ENCODE data around the gene APOD. TPM values are rescaled to one million over a fixed set of nuclear protein-coding genes. Genes with fewer than 3 reads are reported as not detected.

The APOD gene
- polyA plus RNA-seq, 4 donors, result 2.9 to 64.2 (median 12.6) TPM

DNA sequence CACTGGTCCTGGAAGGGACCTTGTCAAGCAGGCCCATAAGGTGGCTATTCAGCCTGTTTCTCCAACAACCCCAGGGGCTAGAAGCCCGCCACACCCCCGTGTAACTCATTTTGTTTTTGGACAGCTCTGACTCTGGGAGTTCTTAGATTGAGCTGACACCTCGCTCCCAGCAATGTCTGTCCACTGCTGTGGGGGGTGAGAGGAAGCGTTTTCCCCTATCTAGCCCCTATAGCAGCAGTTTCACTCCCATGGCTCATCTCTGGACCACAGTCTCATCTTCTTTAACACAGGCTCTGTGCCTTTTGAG lies 39.6 kb downstream of the APOD start:
- Histone ChIP-seq H3K9me3 (ENCODE audit: control insufficient read depth in 2 of 2, insufficient read depth in 1 of 2, low read depth in 1 of 2, low read length in 1 of 2) (no peaks in the 10 kb centered on the region), H3K4me3 (ENCODE audit: low read depth in 1 of 3, low read length in 3 of 3) (no peak overlapping the region), H3K4me1 (ENCODE audit: control insufficient read depth in 3 of 3, insufficient read depth in 2 of 3, low read depth in 1 of 3, low read length in 2 of 3) (peaks cover 12 to 44% (median 12%) of the 10 kb centered on the region in 3 donors), H3K27me3 (ENCODE audit: control insufficient read depth in 3 of 3, insufficient read depth in 3 of 3, low read length in 3 of 3) (no peaks in the 10 kb centered on the region), H3K36me3 (ENCODE audit: control insufficient read depth in 3 of 3, insufficient read depth in 2 of 3, low read depth in 1 of 3, low read length in 3 of 3) (no peaks in the 10 kb centered on the region), H3K27ac (ENCODE audit: low read depth in 1 of 3, low read length in 2 of 3) (peak overlapping the region in 2 of 3 donors; percentile 66 to 81)
- FAIRE-seq (no peak), DNase-seq (no peak)
- WGBS, 3 donors, result 77 to 78% (median 77%) methylated on average over 4 of the region's 4 CpGs

DNA sequence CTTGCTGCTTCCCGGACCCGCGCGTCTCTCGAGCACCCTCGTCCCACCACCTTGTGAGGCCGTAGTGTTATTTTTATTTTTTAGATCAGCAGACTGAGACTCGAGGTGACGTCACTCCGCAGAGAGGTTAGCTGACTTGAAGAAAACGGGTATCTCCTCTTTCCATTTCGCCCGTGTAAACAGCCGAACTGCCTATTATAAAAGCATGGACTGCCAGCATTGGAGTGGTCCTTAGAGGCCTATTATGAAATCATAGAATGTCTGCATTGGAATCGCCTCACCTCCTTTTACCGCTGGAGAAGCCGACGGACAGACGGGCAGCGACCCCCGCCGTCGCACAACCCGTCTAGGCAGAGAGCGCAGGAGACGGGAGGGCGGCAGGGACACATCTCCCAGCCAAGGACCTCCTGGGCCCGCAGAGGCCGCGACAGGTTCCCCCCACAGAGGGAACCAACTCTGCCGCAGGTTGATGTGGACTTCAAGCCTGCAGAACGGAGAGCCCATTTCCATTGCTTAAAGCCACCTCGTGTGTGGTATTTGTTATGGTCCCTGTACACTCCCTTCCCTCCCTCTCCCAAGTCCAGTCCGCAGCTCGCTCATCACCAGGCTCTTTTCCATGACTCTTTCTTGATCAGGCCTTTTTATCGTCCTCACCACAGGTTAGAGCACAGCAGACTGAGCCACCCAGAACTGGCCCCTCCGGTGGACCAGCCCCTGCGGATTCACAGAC lies 40.1 kb downstream of the APOD start:
- Histone ChIP-seq H3K4me1 (ENCODE audit: control insufficient read depth in 3 of 3, insufficient read depth in 2 of 3, low read depth in 1 of 3, low read length in 2 of 3) (peaks cover 11 to 40% (median 12%) of the 10 kb centered on the region in 3 donors), H3K4me3 (ENCODE audit: low read depth in 1 of 3, low read length in 3 of 3) (peak overlapping the region; percentile 21 to 91 (median 89)), H3K27ac (ENCODE audit: low read depth in 1 of 3, low read length in 2 of 3) (peak overlapping the region in 2 of 3 donors; percentile 66 to 81), H3K36me3 (ENCODE audit: control insufficient read depth in 3 of 3, insufficient read depth in 2 of 3, low read depth in 1 of 3, low read length in 3 of 3) (no peaks in the 10 kb centered on the region), H3K9me3 (ENCODE audit: control insufficient read depth in 2 of 2, insufficient read depth in 1 of 2, low read depth in 1 of 2, low read length in 1 of 2) (no peaks in the 10 kb centered on the region), H3K27me3 (ENCODE audit: control insufficient read depth in 3 of 3, insufficient read depth in 3 of 3, low read length in 3 of 3) (no peaks in the 10 kb centered on the region)
- FAIRE-seq, result no peak
- DNase-seq, result peak in 1 of 2 donors; percentile 42
- WGBS, 3 donors, result 11 to 17% (median 15%) methylated on average over 38 of the region's 38 CpGs

DNA sequence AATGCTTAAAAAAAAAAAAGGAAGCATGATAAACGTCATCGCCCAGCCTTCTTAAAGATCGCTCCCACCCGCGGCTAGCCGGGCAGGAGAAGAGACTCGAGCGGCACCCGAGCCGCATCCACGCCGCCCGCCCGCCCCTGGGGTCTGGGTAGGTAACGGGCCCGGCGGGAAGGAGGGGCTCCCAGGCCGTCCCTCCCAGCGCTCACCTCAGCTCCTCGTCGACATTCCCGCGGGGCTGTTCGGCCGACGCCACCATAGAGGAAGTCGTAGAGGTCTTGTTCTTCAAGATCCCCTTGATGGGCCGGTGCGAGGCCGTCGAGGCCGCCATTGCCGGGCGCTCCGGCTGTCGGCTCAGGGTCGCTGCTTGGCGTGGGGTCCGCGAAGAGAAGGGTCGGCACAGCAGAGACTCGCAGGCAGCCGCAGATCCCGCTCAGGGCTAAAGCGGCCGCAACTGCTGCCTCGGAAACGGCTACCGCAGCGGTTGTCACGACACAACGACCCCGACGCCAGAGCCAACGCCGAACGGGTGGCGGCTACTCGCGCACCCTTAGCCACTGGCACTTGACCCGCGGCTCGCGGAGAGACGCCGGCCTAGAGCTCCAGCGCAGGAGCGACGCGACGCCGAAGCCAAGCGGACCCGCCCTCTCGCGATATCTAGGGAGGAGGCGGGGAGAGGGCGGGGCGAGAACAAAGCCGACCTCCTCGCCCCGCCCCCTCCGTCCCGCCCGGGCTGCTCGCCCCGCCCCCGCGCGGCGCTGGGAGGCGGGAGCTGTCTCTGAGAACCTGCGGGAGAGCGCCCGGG lies 40.8 kb downstream of the APOD start, which contains the start of gene PPP1R2:
TSS of gene PPP1R2 (minus strand) at position 628 of the 802 bp plus-strand sequence. CDS start at position 328, 300 bp downstream.
- Histone ChIP-seq H3K9me3 (ENCODE audit: control insufficient read depth in 2 of 2, insufficient read depth in 1 of 2, low read depth in 1 of 2, low read length in 1 of 2) (no peaks in the 10 kb centered on the region), H3K36me3 (ENCODE audit: control insufficient read depth in 3 of 3, insufficient read depth in 2 of 3, low read depth in 1 of 3, low read length in 3 of 3) (no peaks in the 10 kb centered on the region), H3K4me3 (ENCODE audit: low read depth in 1 of 3, low read length in 3 of 3) (peak within 1 kb of the TSS; percentile 83 to 91 (median 89)), H3K27ac (ENCODE audit: low read depth in 1 of 3, low read length in 2 of 3) (peak within 1 kb of the TSS; percentile 85 to 95 (median 94)), H3K4me1 (ENCODE audit: control insufficient read depth in 3 of 3, insufficient read depth in 2 of 3, low read depth in 1 of 3, low read length in 2 of 3) (peaks cover 12 to 35% (median 14%) of the 10 kb centered on the region in 3 donors), H3K27me3 (ENCODE audit: control insufficient read depth in 3 of 3, insufficient read depth in 3 of 3, low read length in 3 of 3) (no peaks in the 10 kb centered on the region)
- 0% methylated on average over 71 to 95 of the region's 95 CpGs for WGBS, 3 donors
- DNase-seq (peak; percentile 94 to 97), FAIRE-seq (no peak)

DNA sequence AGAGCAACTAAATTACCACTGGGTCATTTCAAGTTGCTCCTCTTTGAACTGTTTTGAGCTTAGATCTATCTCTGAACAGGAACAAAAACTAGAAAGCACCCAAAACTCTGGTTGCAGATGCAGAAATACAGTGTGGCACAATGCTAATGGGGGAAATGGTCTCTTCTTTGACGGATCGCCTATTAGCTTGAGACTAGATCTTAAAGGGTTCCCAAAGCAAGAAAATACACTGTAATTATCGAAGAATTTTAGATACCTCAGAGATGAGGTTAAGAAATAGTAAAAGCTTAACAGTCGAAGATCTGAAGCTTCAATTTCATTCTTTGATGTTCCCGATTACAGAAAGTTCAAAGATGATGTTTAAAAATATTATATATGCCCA lies 41.4 kb downstream of the APOD start:
- no peaks in the 10 kb centered on the region for H3K36me3 ChIP-seq (ENCODE audit: control insufficient read depth in 3 of 3, insufficient read depth in 2 of 3, low read depth in 1 of 3, low read length in 3 of 3)
- peak; percentile 33 to 52 for DNase-seq
- H3K9me3 ChIP-seq (ENCODE audit: control insufficient read depth in 2 of 2, insufficient read depth in 1 of 2, low read depth in 1 of 2, low read length in 1 of 2), result no peaks in the 10 kb centered on the region
- WGBS, 3 donors, result 0 to 1% (median 1%) methylated on average over 5 of the region's 5 CpGs
- H3K4me3 ChIP-seq (ENCODE audit: low read depth in 1 of 3, low read length in 3 of 3), result peak overlapping the region; percentile 83 to 91 (median 89)
- H3K4me1 ChIP-seq (ENCODE audit: control insufficient read depth in 3 of 3, insufficient read depth in 2 of 3, low read depth in 1 of 3, low read length in 2 of 3), result peaks cover 12 to 31% (median 14%) of the 10 kb centered on the region in 3 donors
- no peaks in the 10 kb centered on the region for H3K27me3 ChIP-seq (ENCODE audit: control insufficient read depth in 3 of 3, insufficient read depth in 3 of 3, low read length in 3 of 3)
- H3K27ac ChIP-seq (ENCODE audit: low read depth in 1 of 3, low read length in 2 of 3), result peak overlapping the region; percentile 85 to 95 (median 94)
- FAIRE-seq, result no peak

DNA sequence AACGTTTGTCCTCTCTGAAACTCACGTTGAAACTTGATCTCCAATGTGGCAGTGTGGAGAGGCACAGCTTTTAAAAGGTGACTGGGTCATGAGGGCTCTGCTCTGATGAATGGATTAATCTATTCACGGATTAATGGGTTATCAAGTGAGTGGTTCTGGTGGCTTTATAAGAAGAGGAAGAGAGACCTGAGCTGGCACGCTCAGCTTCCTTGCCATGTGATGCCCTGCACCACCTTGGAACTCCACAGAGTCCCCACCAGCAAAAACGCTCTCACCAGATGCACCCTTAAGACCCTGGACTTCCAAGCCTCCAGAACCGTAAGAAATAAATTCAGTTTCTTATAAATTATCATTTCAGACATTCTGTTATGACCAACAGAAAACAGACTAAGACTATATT lies 43.2 kb downstream of the APOD start:
- H3K27me3 ChIP-seq (ENCODE audit: control insufficient read depth in 3 of 3, insufficient read depth in 3 of 3, low read length in 3 of 3), result no peaks in the 10 kb centered on the region
- FAIRE-seq, result no peak
- H3K9me3 ChIP-seq (ENCODE audit: control insufficient read depth in 2 of 2, insufficient read depth in 1 of 2, low read depth in 1 of 2, low read length in 1 of 2), result no peaks in the 10 kb centered on the region
- H3K4me1 ChIP-seq (ENCODE audit: control insufficient read depth in 3 of 3, insufficient read depth in 2 of 3, low read depth in 1 of 3, low read length in 2 of 3), result peaks cover 6 to 18% (median 10%) of the 10 kb centered on the region in 3 donors
- no peaks in the 10 kb centered on the region for H3K36me3 ChIP-seq (ENCODE audit: control insufficient read depth in 3 of 3, insufficient read depth in 2 of 3, low read depth in 1 of 3, low read length in 3 of 3)
- no peak overlapping the region for H3K4me3 ChIP-seq (ENCODE audit: low read depth in 1 of 3, low read length in 3 of 3)
- H3K27ac ChIP-seq (ENCODE audit: low read depth in 1 of 3, low read length in 2 of 3), result no peak overlapping the region
- WGBS, 3 donors, result 29 to 30% (median 30%) methylated on average over 6 of the region's 6 CpGs
- no peak for DNase-seq

DNA sequence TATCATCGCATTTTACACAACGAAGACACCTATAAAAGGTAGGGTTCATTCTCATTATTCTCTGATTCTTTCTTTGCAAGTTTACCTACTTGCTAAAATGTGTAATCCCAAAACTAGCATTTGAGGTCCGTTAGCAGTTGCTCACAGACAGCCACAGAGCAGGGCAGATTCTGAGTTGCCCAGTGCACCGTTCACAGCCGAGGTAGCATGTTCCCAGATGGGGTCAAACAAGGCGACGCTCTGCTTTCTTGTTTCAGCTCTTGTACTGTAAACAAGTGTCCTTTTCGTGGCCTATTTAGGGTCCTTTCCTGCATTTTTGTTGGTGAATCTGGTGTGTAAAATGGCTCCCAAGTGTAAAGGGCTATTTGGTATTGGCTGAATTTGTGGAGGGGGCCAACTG lies 43.7 kb downstream of the APOD start:
- DNase-seq, result no peak
- Histone ChIP-seq H3K4me3 (ENCODE audit: low read depth in 1 of 3, low read length in 3 of 3) (peak overlapping the region in 1 of 3 donors; percentile 8), H3K27me3 (ENCODE audit: control insufficient read depth in 3 of 3, insufficient read depth in 3 of 3, low read length in 3 of 3) (no peaks in the 10 kb centered on the region), H3K4me1 (ENCODE audit: control insufficient read depth in 3 of 3, insufficient read depth in 2 of 3, low read depth in 1 of 3, low read length in 2 of 3) (peaks cover 6 to 18% (median 10%) of the 10 kb centered on the region in 3 donors), H3K36me3 (ENCODE audit: control insufficient read depth in 3 of 3, insufficient read depth in 2 of 3, low read depth in 1 of 3, low read length in 3 of 3) (peaks cover 0 to 1% (median 0%) of the 10 kb centered on the region in 3 donors), H3K27ac (ENCODE audit: low read depth in 1 of 3, low read length in 2 of 3) (no peak overlapping the region), H3K9me3 (ENCODE audit: control insufficient read depth in 2 of 2, insufficient read depth in 1 of 2, low read depth in 1 of 2, low read length in 1 of 2) (no peaks in the 10 kb centered on the region)
- 60 to 74% (median 64%) methylated on average over 8 of the region's 8 CpGs for WGBS, 3 donors
- FAIRE-seq, result no peak

DNA sequence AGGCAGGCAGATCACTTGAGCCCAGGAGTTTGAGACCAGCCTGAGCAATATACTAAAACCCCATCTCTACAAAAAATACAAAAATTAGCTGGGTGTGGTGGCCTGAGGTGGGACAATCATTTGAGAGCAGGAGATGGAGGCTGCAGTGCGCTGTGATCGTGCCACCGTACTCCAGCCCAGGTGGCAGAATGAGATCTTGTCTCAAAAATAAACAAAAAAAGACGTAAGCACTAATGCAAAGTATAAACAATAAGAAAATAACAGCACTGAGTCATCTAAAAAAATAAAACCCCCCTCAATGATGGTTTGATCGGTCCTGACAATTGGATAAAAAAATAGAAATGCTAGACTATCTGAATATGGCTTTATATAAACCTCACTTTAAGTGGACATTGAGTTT lies 44.3 kb downstream of the APOD start:
- 83 to 92% (median 84%) methylated on average over 5 of the region's 5 CpGs for WGBS, 3 donors
- FAIRE-seq (no peak), DNase-seq (no peak)
- Histone ChIP-seq H3K9me3 (ENCODE audit: control insufficient read depth in 2 of 2, insufficient read depth in 1 of 2, low read depth in 1 of 2, low read length in 1 of 2) (no peaks in the 10 kb centered on the region), H3K36me3 (ENCODE audit: control insufficient read depth in 3 of 3, insufficient read depth in 2 of 3, low read depth in 1 of 3, low read length in 3 of 3) (peaks cover 0 to 3% (median 0%) of the 10 kb centered on the region in 3 donors), H3K27ac (ENCODE audit: low read depth in 1 of 3, low read length in 2 of 3) (no peak overlapping the region), H3K27me3 (ENCODE audit: control insufficient read depth in 3 of 3, insufficient read depth in 3 of 3, low read length in 3 of 3) (no peaks in the 10 kb centered on the region), H3K4me1 (ENCODE audit: control insufficient read depth in 3 of 3, insufficient read depth in 2 of 3, low read depth in 1 of 3, low read length in 2 of 3) (peaks cover 6 to 17% (median 10%) of the 10 kb centered on the region in 3 donors), H3K4me3 (ENCODE audit: low read depth in 1 of 3, low read length in 3 of 3) (no peak overlapping the region)

DNA sequence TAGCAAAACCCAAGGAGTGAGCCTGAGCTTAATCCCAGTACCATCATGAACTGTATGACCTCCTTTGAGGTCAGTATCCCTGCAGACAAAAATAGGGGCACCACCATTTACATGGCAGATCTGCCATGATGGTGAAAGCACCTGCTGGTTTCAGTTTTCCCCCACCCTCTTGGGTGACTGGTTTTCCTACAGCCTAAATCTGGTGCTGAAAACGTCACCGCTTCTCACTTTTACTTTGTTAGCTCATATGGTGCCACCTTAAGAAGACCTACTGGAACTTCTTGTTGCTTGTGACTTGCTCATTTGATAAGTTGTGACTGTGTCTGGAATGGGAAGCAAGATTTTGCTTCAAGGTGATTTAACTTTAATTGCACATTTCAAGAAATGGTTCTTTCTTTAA lies 45.7 kb downstream of the APOD start:
- no peak for FAIRE-seq
- H3K27me3 ChIP-seq (ENCODE audit: control insufficient read depth in 3 of 3, insufficient read depth in 3 of 3, low read length in 3 of 3), result no peaks in the 10 kb centered on the region
- no peak overlapping the region for H3K27ac ChIP-seq (ENCODE audit: low read depth in 1 of 3, low read length in 2 of 3)
- WGBS, 3 donors, result 62 to 68% (median 64%) methylated on average over 2 of the region's 2 CpGs
- no peak overlapping the region for H3K4me3 ChIP-seq (ENCODE audit: low read depth in 1 of 3, low read length in 3 of 3)
- H3K9me3 ChIP-seq (ENCODE audit: control insufficient read depth in 2 of 2, insufficient read depth in 1 of 2, low read depth in 1 of 2, low read length in 1 of 2), result no peaks in the 10 kb centered on the region
- peaks cover 6 to 10% (median 8%) of the 10 kb centered on the region in 3 donors for H3K4me1 ChIP-seq (ENCODE audit: control insufficient read depth in 3 of 3, insufficient read depth in 2 of 3, low read depth in 1 of 3, low read length in 2 of 3)
- H3K36me3 ChIP-seq (ENCODE audit: control insufficient read depth in 3 of 3, insufficient read depth in 2 of 3, low read depth in 1 of 3, low read length in 3 of 3), result peaks cover 0 to 7% (median 3%) of the 10 kb centered on the region in 3 donors
- no peak for DNase-seq
